Hepatocyte (in vitro differentiated cells): ENCODE measurements around the gene CBX1.

ENCODE experiments used
- EZH2 ChIP-seq: fragments of 200-600 bp; sonication (generic); IDR thresholded peaks from 2 replicates; pipeline ENCODE4 v1.6.1; 2016; ENCODE audit warnings: antibody characterized with exemption, mild to moderate bottlenecking, borderline replicate concordance
- TF ChIP-seq, protein P1 (sequence below): fragments of 200-600 bp; sonication (generic); IDR thresholded peaks from 2 replicates; pipeline ENCODE4 v1.5.1; 2016; ENCODE audit warnings: antibody characterized with exemption, mild to moderate bottlenecking; ENCODE audit not compliant: poor library complexity

DNA sequence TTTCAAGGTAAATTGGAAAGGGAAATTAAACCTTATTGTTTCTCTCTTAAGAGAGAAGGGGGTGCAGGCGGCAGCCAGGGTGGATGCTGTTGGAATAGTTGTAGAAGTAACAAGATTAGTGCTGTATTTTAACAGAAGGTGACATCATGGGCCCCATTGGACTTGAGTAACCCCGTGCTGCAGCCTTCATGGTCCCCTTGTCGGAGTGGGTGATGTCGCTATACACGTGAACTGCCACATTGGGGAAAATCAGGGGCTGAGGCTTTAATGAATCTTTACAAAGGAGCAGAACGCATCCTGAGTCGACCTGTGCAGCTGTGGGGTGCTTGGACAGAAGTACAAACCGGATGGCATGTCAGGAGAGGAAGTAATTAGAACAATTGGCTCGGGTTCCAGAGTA, 9.5 kb upstream of the CBX1 start:
- TF ChIP-seq, protein P1, sequence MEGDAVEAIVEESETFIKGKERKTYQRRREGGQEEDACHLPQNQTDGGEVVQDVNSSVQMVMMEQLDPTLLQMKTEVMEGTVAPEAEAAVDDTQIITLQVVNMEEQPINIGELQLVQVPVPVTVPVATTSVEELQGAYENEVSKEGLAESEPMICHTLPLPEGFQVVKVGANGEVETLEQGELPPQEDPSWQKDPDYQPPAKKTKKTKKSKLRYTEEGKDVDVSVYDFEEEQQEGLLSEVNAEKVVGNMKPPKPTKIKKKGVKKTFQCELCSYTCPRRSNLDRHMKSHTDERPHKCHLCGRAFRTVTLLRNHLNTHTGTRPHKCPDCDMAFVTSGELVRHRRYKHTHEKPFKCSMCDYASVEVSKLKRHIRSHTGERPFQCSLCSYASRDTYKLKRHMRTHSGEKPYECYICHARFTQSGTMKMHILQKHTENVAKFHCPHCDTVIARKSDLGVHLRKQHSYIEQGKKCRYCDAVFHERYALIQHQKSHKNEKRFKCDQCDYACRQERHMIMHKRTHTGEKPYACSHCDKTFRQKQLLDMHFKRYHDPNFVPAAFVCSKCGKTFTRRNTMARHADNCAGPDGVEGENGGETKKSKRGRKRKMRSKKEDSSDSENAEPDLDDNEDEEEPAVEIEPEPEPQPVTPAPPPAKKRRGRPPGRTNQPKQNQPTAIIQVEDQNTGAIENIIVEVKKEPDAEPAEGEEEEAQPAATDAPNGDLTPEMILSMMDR, result no peak
- no peak for TF ChIP-seq EZH2
